ENCODE results near the gene SPOPL. TPM values are rescaled to one million over a fixed set of nuclear protein-coding genes. Genes with fewer than 3 reads are reported as not detected.

SPOPL gene
- polyA plus RNA-seq, 1 donor from 2014 or later, result 16.4 TPM

GRCh38 chr2:138470941-138471340 is 30.6 kb upstream of the SPOPL start:
- Histone ChIP-seq H3K9ac (ENCODE audit: low read length) (no peak overlapping the region), H2AFZ (ENCODE audit: low read depth, low read length) (no peak overlapping the region), H3K4me2 (ENCODE audit: low read length) (no peak overlapping the region), H3K36me3 (ENCODE audit: insufficient read depth, low read length) (no peaks in the 10 kb centered on the region), H3F3A (ENCODE audit: insufficient read depth, low read length, poor library complexity, severe bottlenecking) (no peaks in the 10 kb centered on the region), H3K9me2 (ENCODE audit: insufficient read depth, low read length) (no peaks in the 10 kb centered on the region), H3K4me3 (ENCODE audit: low read length) (no peak overlapping the region), H3K27me3 (ENCODE audit: insufficient read depth, low read depth, low read length) (no peaks in the 10 kb centered on the region), H3K79me2 (replicated peaks; ENCODE audit: insufficient read depth, low read length) (no peaks in the 10 kb centered on the region), H4K20me1 (ENCODE audit: insufficient read depth) (no peaks in the 10 kb centered on the region), H3K27ac (ENCODE audit: low read length) (no peak overlapping the region), H3K9me3 (ENCODE audit: low read length) (no peaks in the 10 kb centered on the region)
- no peak for TF ChIP-seq RAD21 (conservative IDR thresholded peaks at IDR 0.05)
- TF ChIP-seq MXI1 (conservative IDR thresholded peaks at IDR 0.05; ENCODE audit: poor library complexity, severe bottlenecking), result no peak
- TF ChIP-seq REST (IDR thresholded peaks at IDR 0.05; ENCODE audit: borderline replicate concordance), result no peak

GRCh38 chr2:138474100-138474825 is 27.3 kb upstream of the SPOPL start:
- no peak for TF ChIP-seq REST (IDR thresholded peaks at IDR 0.05; ENCODE audit: borderline replicate concordance)
- TF ChIP-seq RAD21 (conservative IDR thresholded peaks at IDR 0.05), result no peak
- TF ChIP-seq CTCF (IDR thresholded peaks at IDR 0.05; ENCODE audit: poor library complexity, severe bottlenecking), result no peak
- TF ChIP-seq POLR2AphosphoS5 (IDR thresholded peaks at IDR 0.05), result no peak
- no peak for TF ChIP-seq EZH2 (IDR thresholded peaks at IDR 0.05; ENCODE audit: borderline replicate concordance, insufficient read depth, low read length, poor library complexity, severe bottlenecking)
- TF ChIP-seq SMC3 (conservative IDR thresholded peaks at IDR 0.05; ENCODE audit: poor library complexity), result no peak
- TF ChIP-seq TAF1 (IDR thresholded peaks at IDR 0.05; ENCODE audit: low read depth), result no peak
- TF ChIP-seq EP300 (conservative IDR thresholded peaks at IDR 0.05; ENCODE audit: poor library complexity, severe bottlenecking), result no peak
- TF ChIP-seq MXI1 (conservative IDR thresholded peaks at IDR 0.05; ENCODE audit: poor library complexity, severe bottlenecking), result no peak
- Histone ChIP-seq H4K20me1 (ENCODE audit: insufficient read depth) (no peaks in the 10 kb centered on the region), H3K9me2 (ENCODE audit: insufficient read depth, low read length) (no peaks in the 10 kb centered on the region), H3F3A (ENCODE audit: insufficient read depth, low read length, poor library complexity, severe bottlenecking) (no peaks in the 10 kb centered on the region), H3K4me3 (ENCODE audit: low read length) (no peak overlapping the region), H3K79me2 (replicated peaks; ENCODE audit: insufficient read depth, low read length) (no peaks in the 10 kb centered on the region), H3K9ac (ENCODE audit: low read length) (no peak overlapping the region), H3K9me3 (ENCODE audit: low read length) (no peaks in the 10 kb centered on the region), H3K27ac (ENCODE audit: low read length) (no peak overlapping the region), H3K27me3 (ENCODE audit: insufficient read depth, low read depth, low read length) (no peaks in the 10 kb centered on the region), H2AFZ (ENCODE audit: low read depth, low read length) (no peak overlapping the region), H3K4me2 (ENCODE audit: low read length) (no peak overlapping the region), H3K36me3 (ENCODE audit: insufficient read depth, low read length) (no peaks in the 10 kb centered on the region)
